ENCODE measurements around the gene SHB. TPM values are rescaled to one million over a fixed set of nuclear protein-coding genes. Genes with fewer than 3 reads are reported as not detected.

Gene SHB
- total and polyA plus RNA-seq, 2 donors from 2014 or later, result 16.4 to 39.8 TPM

GRCh38 chr9:37880916-37881479 is 188.0 kb downstream of the SHB start:
- FAIRE-seq (no peak), DNase-seq (no peak)
- H3K27me3 ChIP-seq (ENCODE audit: control insufficient read depth, insufficient read depth, low read length), result no peaks in the 10 kb centered on the region
- intact Hi-C loops (cut with DNase I), result no loop called here
- H3K4me1 ChIP-seq (ENCODE audit: control insufficient read depth in 2 of 3, insufficient read depth in 2 of 3, low read depth in 1 of 3, low read length in 3 of 3), result no peaks in the 10 kb centered on the region
- no peak for TF ChIP-seq CTCF (IDR thresholded peaks at IDR 0.05; ENCODE audit: borderline replicate concordance, extremely low read depth, insufficient read depth)
- H3K9ac ChIP-seq (ENCODE audit: low read length in 3 of 3), result no peak overlapping the region
- no peaks in the 10 kb centered on the region for H3K9me3 ChIP-seq (ENCODE audit: control insufficient read depth in 2 of 3, insufficient read depth in 1 of 3, low read length in 3 of 3)
- no peak overlapping the region for H3K27ac ChIP-seq (ENCODE audit: low read depth in 2 of 2, low read length in 2 of 2)
- H3K36me3 ChIP-seq (ENCODE audit: control insufficient read depth in 2 of 3, insufficient read depth in 3 of 3, low read length in 3 of 3), result peaks cover 0 to 7% (median 3%) of the 10 kb centered on the region in 3 donors
- no peak overlapping the region for H3K4me3 ChIP-seq (ENCODE audit: low read length in 3 of 3)

- H3K36me3 ChIP-seq (ENCODE audit: control insufficient read depth in 2 of 3, insufficient read depth in 3 of 3, low read length in 3 of 3), result peaks cover 0 to 7% (median 3%) of the 10 kb centered on the region in 3 donors
- DNase-seq (no peak), FAIRE-seq (no peak)
- no peaks in the 10 kb centered on the region for H3K27me3 ChIP-seq (ENCODE audit: control insufficient read depth, insufficient read depth, low read length)
- H3K4me3 ChIP-seq (ENCODE audit: low read length in 3 of 3), result no peak overlapping the region
- H3K9me3 ChIP-seq (ENCODE audit: control insufficient read depth in 2 of 3, insufficient read depth in 1 of 3, low read length in 3 of 3), result no peaks in the 10 kb centered on the region
- intact Hi-C loops (cut with DNase I), result no loop called here
- no peak overlapping the region for H3K27ac ChIP-seq (ENCODE audit: low read depth in 2 of 2, low read length in 2 of 2)
- no peak for TF ChIP-seq CTCF (IDR thresholded peaks at IDR 0.05; ENCODE audit: borderline replicate concordance, extremely low read depth, insufficient read depth)
- no peak overlapping the region for H3K9ac ChIP-seq (ENCODE audit: low read length in 3 of 3)
- no peaks in the 10 kb centered on the region for H3K4me1 ChIP-seq (ENCODE audit: control insufficient read depth in 2 of 3, insufficient read depth in 2 of 3, low read depth in 1 of 3, low read length in 3 of 3)
Measured at GRCh38 chr9:37876376-37876775, 192.7 kb downstream of the SHB start.

GRCh38 chr9:37873955-37874354 is 195.1 kb downstream of the SHB start:
- no peaks in the 10 kb centered on the region for H3K9me3 ChIP-seq (ENCODE audit: control insufficient read depth in 2 of 3, insufficient read depth in 1 of 3, low read length in 3 of 3)
- no peak for DNase-seq
- no peak overlapping the region for H3K27ac ChIP-seq (ENCODE audit: low read depth in 2 of 2, low read length in 2 of 2)
- no peaks in the 10 kb centered on the region for H3K4me1 ChIP-seq (ENCODE audit: control insufficient read depth in 2 of 3, insufficient read depth in 2 of 3, low read depth in 1 of 3, low read length in 3 of 3)
- peaks cover 0 to 5% (median 3%) of the 10 kb centered on the region in 3 donors for H3K36me3 ChIP-seq (ENCODE audit: control insufficient read depth in 2 of 3, insufficient read depth in 3 of 3, low read length in 3 of 3)
- H3K27me3 ChIP-seq (ENCODE audit: control insufficient read depth, insufficient read depth, low read length), result no peaks in the 10 kb centered on the region
- H3K9ac ChIP-seq (ENCODE audit: low read length in 3 of 3), result no peak overlapping the region
- TF ChIP-seq CTCF (IDR thresholded peaks at IDR 0.05; ENCODE audit: borderline replicate concordance, extremely low read depth, insufficient read depth), result no peak
- no peak overlapping the region for H3K4me3 ChIP-seq (ENCODE audit: low read length in 3 of 3)
- intact Hi-C loops (cut with DNase I), result no loop called here
- no peak for FAIRE-seq

GRCh38 chr9:37870799-37871176 is 198.2 kb downstream of the SHB start:
- FAIRE-seq (no peak), DNase-seq (no peak)
- Histone ChIP-seq H3K9me3 (ENCODE audit: control insufficient read depth in 2 of 3, insufficient read depth in 1 of 3, low read length in 3 of 3) (no peaks in the 10 kb centered on the region), H3K27ac (ENCODE audit: low read depth in 2 of 2, low read length in 2 of 2) (no peak overlapping the region), H3K27me3 (ENCODE audit: control insufficient read depth, insufficient read depth, low read length) (no peaks in the 10 kb centered on the region), H3K9ac (ENCODE audit: low read length in 3 of 3) (no peak overlapping the region), H3K36me3 (ENCODE audit: control insufficient read depth in 2 of 3, insufficient read depth in 3 of 3, low read length in 3 of 3) (no peaks in the 10 kb centered on the region), H3K4me3 (ENCODE audit: low read length in 3 of 3) (no peak overlapping the region), H3K4me1 (ENCODE audit: control insufficient read depth in 2 of 3, insufficient read depth in 2 of 3, low read depth in 1 of 3, low read length in 3 of 3) (no peaks in the 10 kb centered on the region)
- intact Hi-C loops (cut with DNase I), result no loop called here
- TF ChIP-seq CTCF (IDR thresholded peaks at IDR 0.05; ENCODE audit: borderline replicate concordance, extremely low read depth, insufficient read depth), result no peak
